Anterior cingulate cortex (tissue), 58 donors: ENCODE data around the gene NLRX1.
"Not testable (repeated sequence)": the region's sequence is repeated elsewhere in the genome, so short reads cannot be mapped to it uniquely, and the experiment has no call there.

Experiments used
- DNase-seq, 58 donors: peaks; one replicate each; lab custom pipeline; 2025; lab: John Stamatoyannopoulos, UW

NLRX1 gene

DNA sequence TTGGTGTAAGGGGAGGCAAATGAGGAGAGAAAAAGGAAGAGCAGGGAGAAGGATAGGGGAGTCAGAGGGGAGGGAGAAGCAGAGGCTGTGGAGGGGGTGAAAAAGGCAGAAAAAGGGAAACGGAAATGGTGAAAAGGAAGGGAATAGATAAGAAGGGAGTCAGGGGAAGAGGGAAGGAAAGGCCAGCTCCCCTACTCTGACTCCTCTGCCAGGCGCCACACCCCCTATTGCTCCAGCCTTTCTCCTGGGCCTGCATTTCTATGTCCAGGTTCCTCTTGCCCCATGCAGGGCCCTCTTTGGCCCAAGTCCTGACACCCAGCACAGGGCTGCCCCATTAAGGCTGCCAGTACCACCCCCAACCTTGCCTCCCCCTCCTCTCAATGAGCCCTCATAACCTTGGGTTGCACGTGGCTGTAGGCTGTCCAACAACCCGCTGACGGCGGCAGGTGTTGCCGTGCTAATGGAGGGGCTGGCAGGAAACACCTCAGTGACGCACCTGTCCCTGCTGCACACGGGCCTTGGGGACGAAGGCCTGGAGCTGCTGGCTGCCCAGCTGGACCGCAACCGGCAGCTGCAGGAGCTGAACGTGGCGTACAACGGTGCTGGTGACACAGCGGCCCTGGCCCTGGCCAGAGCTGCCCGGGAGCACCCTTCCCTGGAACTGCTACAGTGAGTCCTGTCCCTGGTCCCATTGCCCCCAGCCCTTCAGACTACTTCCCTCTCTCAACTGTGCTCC is 13.3 kb downstream of the NLRX1 start:
- DNase-seq = no peak

DNA sequence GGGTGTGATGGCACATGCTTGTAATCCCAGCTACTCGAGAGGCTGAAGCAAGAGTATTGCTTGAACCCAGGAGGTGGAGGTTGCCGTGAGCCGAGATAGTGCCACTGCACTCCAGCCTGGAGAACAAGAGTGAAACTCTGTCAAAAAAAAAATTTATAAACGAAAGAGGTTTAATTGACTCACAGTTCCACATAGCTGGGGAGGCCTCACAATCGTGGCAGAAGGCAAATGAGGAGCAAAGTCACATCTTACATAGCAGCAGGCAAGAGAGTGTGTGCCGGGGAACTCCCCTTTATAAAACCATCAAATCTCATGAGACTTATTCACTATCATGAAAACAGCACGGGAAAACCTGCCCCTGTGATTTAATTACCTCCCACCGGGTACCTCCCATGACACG is 15.9 kb downstream of the NLRX1 start:
- not testable (repeated sequence) for DNase-seq

DNA sequence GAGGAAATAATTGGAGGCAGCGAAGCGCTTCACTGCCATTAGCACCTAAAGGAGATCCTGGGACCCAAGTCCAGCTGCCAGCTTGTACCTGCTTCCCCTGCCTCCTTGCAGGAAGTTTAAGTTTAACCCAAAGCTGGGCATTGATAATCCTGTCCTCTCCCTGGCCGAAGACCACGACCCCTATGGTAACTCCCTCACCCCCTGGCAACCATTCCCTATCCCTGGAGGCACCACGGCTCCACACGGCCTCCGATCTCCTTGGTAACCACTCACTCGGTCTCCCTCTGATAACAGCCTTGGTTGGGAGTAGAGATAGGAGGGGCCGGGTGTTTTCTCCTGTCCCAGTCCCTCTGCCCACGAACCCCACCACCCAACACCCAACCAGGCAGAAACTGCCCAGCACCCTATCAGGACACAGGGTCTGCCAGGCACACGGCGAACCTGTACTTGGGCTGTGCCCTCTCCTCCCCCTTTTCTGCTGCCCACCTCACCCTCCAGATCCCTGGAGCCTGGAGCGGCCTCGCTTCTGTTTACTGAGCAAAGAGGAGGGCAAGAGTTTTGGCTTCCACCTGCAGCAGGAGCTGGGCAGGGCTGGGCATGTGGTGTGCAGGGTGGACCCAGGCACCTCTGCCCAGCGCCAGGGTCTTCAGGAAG is 17.6 kb downstream of the NLRX1 start:
- no peak for DNase-seq

DNA sequence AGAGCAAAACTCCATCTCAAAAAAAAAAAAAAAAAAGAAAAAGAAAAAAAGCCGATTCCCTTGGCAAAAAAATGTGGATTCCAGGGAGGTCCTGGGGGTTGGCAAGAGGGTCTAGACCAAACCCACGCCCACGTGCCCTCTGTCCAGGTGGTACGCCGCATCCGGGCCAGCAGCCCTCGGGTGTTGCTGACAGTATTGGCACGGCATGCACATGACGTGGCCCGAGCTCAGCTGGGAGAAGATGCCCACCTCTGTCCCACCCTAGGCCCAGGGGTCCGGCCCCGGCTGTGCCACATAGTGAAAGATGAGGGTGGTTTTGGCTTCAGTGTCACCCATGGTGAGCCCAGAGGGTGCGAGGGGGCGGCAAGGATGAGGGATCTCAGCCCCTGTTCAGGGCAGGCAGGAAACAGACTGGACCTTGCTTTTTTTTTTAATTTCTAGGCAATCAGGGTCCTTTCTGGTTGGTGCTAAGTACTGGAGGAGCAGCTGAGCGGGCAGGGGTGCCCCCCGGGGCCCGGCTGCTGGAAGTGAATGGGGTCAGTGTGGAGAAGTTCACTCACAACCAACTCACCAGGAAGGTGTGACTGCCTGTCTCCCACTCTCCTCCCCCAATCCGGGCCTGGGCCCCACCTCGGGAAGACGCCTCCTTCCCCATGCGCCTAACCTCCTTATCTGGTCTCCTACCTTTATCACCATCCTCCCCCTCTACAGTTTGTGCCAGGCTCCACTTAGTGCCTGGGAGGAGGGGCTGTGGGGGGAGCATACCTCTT is 18.8 kb downstream of the NLRX1 start:
- DNase-seq = no peak

DNA sequence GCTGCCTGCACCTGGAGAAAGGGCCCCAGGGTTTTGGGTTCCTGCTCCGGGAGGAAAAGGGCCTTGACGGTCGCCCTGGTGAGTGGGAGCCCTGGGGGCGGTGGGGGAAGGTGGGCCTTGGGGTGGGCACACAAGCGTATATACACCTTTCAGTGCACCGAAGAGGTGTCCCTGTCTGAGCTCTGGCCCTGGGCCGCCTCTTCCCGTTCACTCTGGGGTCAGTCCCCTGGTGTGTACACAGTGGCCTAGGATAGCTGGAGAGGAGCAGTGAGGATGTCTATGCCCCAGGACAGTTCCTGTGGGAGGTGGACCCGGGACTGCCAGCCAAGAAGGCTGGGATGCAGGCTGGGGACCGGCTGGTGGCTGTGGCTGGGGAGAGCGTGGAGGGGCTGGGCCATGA is 19.5 kb downstream of the NLRX1 start:
- no peak for DNase-seq

DNA sequence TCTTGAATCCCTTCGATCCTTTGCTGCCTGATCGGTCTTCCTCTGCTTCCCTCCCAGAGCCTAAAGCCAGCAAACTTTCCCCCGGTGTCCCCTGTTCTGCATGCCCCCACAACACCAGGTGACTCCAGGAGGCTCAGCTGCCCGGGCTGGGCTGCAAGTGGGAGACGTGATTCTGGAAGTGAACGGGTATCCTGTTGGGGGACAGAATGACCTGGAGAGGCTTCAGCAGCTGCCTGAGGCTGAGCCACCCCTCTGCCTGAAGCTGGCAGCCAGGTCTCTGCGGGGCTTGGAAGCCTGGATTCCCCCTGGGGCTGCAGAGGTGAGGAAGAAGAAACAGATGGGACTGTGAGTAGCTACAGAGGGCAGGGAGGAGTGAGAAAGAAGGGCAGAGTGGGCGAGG is 20.4 kb downstream of the NLRX1 start:
- no peak for DNase-seq

DNA sequence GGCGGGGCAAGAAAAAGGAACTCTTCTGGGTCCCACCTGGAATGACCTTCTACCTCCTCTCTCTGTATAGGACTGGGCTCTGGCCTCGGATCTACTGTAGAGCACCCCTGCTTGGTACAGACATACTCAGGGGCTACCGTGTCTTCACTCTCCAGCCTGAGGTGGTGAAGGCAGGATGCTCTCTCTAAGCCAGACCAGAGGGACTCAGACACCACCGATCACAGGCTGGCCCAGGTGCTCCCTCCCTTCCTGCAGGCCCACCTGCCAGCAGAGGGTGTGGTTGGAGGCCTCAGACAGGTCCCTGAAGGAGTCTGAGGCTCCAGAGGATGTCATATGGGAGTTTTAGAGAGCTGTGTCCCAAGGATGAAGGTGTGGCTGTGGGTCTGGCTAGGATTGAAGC is 20.9 kb downstream of the NLRX1 start:
- DNase-seq = no peak

DNA sequence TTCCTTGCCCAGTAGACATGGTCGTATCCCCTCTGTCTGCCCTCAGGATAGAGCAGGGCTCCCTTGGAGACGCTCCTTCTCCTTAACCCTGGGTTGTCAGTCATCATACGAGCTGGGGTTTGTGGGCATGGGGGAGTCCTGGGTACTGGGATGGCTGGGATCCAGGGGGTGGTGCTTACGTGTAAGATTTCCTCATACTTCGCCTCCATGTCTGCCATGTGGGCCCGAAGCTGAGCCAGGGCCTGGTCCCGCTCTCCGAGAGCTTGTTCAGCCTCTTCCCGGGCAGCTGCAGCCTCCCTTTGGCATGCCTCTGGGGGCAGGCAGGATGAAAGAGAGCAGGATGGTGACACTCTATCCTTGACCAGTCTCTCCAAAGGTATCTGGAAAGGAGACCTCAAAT is 22.0 kb downstream of the NLRX1 start:
- no peak for DNase-seq

DNA sequence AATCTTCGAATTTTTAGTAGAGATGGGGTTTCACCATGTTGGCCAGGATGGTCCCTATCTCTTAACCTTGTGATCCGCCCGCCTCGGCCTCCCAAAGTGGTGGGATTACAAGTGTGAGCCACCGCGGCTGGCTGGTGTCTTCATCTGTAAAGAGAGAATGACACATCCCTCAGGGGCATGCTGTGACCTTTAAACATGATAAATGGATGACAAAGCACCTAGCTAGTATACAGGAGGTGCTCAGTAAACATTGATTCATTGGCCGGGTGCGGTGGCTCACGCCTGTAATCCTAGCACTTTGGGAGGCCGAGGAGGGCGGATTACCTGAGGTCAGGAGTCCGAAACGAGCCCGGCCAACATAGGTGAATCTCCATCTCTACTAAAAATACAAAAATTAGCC is 22.7 kb downstream of the NLRX1 start:
- DNase-seq = not testable (repeated sequence)

DNA sequence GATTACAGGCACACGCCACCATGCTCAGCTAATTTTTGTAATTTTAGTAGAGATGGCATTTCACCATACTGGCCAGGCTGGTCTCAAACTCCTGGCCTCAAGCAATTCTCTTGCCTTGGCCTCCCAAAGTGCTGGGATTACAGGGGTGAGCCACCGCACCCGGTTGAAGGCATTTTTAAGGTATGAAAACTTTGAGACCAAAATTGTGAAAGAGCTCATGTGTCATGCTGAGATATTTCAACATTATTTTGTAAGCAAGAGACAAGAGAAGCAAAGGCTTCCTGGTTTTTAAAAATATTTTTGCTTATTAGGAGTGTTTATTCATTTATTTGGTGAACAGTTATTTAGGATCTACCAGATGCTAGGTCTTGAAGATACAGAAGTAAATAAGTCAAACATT is 23.6 kb downstream of the NLRX1 start:
- no peak for DNase-seq

DNA sequence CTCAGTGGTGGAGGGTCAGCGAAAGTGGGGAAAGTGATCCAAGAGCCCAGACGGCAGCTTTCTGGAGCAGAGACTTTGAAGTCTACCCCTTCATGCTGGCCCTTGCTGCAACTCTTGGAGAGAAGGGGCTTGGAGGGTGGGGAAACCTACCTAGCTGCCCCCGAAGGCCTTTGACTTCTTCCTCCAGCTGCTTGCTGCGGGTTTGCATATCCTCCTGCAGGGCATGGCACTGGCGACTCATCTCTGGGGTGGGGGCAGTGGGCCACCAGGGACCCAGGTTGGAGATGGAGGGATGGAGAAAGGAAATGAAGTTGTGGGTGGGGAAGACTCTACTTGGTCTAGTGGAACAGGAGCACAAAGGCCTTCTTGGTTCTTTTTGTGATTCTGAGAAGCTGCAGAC is 24.5 kb downstream of the NLRX1 start:
- DNase-seq = no peak

DNA sequence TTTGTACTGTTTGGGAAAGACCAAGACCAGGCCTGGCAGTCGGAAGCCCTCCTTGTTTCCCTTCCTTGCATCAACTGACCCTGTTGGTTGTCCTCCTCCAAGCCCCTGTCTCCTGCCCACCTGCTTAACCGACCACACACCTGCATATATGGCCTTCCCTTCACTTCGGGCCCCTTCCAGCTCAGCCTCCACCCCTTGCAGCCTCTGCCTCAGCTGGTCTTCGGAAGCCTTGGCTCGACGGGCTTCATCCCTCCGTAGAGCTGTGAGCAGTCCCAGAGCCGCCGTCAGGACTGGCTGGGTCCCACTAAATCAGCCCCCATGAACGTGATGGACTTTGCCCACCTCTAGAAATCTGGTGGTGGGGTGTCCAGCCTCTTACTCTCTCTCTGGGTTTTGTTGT is 25.1 kb downstream of the NLRX1 start:
- no peak for DNase-seq

DNA sequence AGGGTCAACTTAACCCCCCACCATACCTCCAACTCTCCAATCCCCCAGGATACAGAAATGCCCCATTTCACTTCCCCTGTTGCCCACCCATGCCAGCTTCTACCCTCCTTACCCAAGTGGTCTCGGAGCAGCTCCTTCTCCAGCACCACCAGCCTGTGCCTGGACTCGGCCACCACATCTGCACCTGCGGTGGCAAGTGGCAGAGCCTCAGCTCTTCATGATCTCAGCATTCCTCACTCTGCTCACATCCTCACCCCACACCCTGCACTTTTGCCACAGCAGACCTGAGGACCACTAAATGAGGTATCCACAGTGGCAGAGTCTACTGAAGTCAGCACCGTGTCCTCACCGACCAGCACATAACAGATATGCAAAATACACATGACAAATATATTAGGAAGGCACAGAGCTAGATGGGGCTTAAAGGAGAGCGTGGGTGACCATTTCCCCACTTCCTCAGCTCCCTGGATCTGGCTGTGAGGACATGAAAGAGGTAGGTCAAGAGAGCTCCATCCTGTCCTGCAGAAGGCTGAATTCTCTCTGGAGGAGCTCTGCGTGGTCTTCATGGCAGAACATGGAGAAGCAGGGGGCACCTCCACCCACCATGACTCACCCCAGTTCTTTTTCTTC is 26.4 kb downstream of the NLRX1 start:
- DNase-seq = no peak

DNA sequence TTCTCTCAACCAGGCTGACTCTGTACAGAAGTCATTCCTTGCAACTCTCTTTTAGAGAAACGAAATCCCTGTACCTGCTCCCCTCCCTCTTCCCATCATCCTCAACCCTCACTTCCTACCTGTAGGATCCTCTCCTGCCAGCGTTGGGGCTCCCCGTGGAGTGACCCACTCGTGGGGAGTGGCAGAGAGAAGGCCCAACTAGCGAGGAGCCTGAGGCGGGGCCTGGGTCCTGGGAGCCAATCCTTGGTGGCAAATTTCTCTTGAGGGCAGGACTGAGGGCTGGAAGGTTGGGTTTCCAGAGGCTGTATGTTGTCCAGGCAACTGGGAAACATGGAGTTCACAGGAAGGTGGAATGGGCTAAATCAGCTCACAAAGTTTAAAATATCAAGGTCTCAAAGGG is 27.2 kb downstream of the NLRX1 start:
- DNase-seq = peak in 1 of 58 donors; percentile 10

DNA sequence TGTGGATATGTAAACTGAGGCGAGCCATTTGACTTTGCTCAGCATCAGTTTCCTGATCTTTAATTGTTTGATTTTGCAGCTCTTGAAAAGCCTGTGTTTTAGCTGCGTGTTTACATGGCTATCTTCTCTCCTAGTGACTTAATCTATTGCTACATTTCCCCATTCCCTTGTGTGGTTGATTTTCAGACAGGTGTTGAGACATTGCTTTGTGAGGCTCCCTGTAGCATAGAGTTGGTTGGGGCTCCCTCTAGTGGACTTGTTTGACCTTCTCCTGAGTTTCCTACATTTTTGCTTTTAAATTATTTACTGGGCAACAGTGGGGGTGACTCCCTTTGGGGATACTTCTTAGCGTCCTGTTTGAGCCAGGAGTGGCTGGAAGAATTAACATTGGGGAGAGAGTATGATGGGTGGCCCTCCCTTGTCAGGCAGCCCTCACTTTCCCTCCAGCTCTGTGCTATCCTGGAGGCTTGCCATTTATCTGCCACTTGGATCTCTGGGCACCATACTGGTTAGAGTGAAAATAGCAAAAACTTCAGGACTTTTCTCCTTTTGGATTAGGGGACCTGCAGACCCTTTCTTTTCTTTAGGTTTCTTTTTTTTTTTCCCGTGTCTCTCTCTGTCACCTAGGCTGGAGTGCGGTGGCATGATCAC is 28.4 kb downstream of the NLRX1 start:
- peak in 30 of 58 donors; percentile 4 to 57 (median 20) for DNase-seq

DNA sequence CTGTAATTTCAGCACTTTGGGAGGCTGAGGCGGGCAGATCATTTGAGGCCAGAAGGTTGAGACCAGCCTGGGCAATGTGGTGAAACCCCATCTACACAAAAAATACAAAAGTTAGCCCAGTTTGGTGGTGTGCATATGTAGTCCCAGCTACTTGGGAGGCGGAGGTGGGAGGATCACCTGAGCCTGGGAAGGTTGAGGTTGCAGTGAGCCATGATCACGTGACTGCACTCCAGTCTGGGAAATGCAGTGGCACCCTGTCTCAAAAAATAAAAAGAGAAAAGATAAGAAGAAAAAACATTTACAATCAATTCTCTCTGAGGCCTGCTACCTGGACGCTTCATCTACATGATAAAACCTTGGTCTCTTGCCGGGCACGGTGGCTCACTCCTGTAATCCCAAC is 30.4 kb downstream of the NLRX1 start:
- DNase-seq = no peak

DNA sequence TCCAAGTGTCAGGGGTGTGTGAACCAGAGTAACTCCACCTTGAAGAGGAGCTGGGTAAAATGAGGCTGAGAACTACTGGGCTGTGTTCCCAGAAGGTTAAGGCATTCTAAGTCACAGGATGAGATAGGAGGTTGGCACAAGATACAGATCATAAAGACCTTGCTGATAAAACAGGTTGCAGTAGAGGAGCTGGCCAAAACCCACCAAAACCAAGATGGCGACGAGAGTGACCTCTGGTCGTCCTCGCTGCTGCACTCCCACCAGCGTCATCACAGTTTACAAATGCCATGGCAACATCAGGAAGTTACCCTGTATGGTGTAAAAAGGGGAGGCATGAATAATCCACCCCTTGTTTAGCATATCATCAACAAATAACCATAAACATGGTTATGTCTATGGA is 32.7 kb downstream of the NLRX1 start:
- DNase-seq = not testable (repeated sequence)

DNA sequence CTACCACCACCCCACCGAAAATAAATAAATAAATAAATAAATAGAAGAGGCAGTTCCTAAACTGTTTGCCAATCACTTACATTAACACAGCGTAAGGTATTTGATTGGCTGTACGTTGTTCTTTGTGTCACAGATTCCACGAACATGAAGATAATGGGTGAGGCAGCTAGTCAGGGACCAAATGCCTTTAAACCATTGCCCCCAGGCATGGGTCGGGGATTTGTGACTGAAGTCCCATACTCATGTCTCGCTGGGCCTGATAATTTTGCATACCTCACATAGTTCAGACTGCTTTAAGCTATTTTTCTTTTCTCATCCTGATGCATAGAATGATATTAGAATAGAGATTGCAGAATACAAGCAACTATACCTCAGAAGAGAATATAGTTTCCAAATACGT is 34.0 kb downstream of the NLRX1 start:
- DNase-seq = no peak

DNA sequence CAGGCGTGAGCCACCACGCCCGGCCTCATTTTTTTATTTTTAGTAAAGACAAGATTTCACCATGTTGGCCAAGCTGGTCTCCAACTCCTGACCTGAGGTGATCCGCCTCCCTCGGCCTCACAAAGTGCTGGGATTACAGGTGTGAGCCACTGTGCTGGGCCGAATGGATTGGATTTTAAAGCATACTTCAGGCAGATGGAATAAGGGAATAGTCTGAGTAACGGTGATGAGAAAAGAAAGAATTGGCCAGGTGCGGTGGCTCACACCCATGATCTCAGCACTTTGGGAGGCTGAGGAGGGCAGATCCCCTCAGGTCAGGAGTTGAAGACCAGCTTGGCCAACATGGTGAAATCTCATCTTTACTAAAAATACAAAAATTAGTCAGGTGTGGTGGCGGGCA is 35.5 kb downstream of the NLRX1 start:
- no peak for DNase-seq

DNA sequence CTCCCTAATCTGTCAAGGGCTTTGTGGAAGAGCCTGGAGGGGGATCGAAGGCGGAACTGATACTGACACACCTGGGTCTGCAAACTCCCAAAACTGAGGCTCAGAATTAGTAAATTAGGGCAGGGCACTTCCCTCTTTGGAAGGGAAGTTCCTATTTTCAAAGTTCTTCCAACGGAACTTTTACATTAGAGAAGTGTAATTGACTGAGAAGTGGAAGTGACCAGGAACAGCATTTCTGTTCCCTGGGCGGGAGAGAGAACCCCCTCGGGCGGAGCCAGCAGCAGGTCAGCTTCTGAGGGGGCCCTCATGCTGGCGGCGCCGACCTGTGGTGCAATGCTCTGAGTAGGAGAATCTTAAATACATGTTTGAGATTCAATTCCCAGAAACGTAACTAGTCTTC is 36.6 kb downstream of the NLRX1 start:
- peak in 2 of 58 donors; percentile 8 to 10 for DNase-seq
